ENCODE results near the gene ARMC6. TPM values are rescaled to one million over a fixed set of nuclear protein-coding genes. Genes with fewer than 3 reads are reported as not detected.

The ARMC6 gene
- total and polyA plus RNA-seq, 2 of the 13 experiments (the other 11 are each of a cell fraction or from before 2014, with no cell fraction given) = 16.2 to 36.8 TPM

DNA sequence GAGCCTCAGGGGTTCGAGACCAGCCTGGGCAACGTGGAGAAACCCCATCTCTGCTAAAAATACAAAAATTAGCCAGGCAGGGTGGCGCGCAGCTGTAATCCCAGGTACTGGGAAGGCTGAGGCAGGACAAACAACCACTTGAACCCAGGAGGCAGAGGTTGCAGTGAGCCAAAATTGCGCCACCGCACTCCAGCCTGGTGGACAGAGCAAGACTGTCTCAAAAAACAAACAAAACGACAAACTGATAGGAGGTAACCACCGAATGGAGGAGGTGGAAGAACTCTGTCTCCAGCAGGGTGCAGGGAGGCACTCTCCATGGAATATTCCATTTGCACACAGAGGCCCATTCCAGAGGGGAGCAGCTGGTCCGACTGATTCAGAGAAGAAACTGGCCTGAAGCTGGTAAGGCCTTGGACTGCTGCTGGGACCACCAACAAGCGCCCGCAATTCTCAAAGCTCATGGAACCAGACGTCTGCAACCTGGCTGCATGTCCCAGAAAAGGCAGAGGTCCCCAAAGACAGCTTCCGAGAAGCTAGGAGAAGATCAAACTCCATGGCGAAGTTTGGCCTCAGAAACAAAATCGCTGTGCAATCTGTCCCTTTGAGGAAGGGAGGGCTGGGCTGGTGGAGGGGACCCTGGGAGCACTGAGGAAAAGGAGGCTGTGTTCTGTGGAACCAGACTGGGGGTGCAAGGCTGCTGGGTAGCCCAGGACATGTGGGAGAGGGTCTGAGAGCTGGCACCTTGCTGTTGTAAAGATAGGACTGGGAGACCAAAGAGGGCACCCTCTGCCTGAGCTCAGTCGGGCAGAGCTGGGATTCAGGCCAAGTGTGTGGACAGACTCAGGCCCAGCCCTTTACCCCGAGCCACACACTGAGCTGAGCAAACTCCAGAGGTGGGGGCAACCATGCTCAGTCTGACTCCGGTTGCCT, 65.6 kb downstream of the ARMC6 start (continued):
- TF ChIP-seq, protein P1, sequence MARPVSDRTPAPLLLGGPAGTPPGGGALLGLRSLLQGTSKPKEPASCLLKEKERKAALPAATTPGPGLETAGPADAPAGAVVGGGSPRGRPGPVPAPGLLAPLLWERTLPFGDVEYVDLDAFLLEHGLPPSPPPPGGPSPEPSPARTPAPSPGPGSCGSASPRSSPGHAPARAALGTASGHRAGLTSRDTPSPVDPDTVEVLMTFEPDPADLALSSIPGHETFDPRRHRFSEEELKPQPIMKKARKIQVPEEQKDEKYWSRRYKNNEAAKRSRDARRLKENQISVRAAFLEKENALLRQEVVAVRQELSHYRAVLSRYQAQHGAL (CRISPR knock-in tag; IDR thresholded peaks at IDR 0.05; ENCODE audit: not compliant biosample characterization) = no peak
- TF ChIP-seq BRD4 (CRISPR knock-in tag; IDR thresholded peaks at IDR 0.05) = peak; percentile 80
- TF ChIP-seq, protein P2, sequence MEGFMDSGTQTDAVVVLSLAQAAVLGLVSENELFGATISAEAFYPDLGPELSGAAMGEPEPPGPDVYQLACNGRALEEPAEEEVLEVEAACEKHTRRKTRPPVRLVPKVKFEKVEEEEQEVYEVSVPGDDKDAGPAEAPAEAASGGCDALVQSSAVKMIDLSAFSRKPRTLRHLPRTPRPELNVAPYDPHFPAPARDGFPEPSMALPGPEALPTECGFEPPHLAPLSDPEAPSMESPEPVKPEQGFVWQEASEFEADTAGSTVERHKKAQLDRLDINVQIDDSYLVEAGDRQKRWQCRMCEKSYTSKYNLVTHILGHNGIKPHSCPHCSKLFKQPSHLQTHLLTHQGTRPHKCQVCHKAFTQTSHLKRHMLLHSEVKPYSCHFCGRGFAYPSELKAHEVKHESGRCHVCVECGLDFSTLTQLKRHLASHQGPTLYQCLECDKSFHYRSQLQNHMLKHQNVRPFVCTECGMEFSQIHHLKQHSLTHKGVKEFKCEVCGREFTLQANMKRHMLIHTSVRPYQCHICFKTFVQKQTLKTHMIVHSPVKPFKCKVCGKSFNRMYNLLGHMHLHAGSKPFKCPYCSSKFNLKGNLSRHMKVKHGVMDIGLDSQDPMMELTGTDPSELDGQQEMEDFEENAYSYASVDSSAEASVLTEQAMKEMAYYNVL (CRISPR knock-in tag; IDR thresholded peaks at IDR 0.05; ENCODE audit: borderline replicate concordance) = peak; percentile 87
- no peak for TF ChIP-seq ZNF713 (CRISPR knock-in tag; IDR thresholded peaks at IDR 0.05)
- no peak for TF ChIP-seq ZNF468 (CRISPR knock-in tag; IDR thresholded peaks at IDR 0.05)
- no peak; the same call in 1 of the 2 replicates for TF ChIP-seq ZNF766 (CRISPR knock-in tag; IDR thresholded peaks at IDR 0.05; ENCODE audit: borderline replicate concordance)
- TF ChIP-seq NCOA2 (CRISPR knock-in tag; IDR thresholded peaks at IDR 0.05) = peak; percentile 81
- peak; percentile 65; the same call in 1 of the 2 replicates for TF ChIP-seq SMAD3 (CRISPR knock-in tag; IDR thresholded peaks at IDR 0.05)
- TF ChIP-seq ZBTB7A (CRISPR knock-in tag; IDR thresholded peaks at IDR 0.05) = no peak
- no peak for TF ChIP-seq ATF5 (CRISPR knock-in tag; IDR thresholded peaks at IDR 0.05; ENCODE audit: low read depth)
- no peak for TF ChIP-seq ZNF781 (CRISPR knock-in tag; IDR thresholded peaks at IDR 0.05; ENCODE audit: borderline replicate concordance, not compliant biosample characterization)
- TF ChIP-seq MAFF (IDR thresholded peaks at IDR 0.05; ENCODE audit: low read depth, low read length) = no peak
- TF ChIP-seq TBL1XR1 (IDR thresholded peaks at IDR 0.05; ENCODE audit: borderline replicate concordance, low read length, partially characterized antibody) = peak; percentile 17
- TF ChIP-seq ZIK1 (CRISPR knock-in tag; IDR thresholded peaks at IDR 0.05; ENCODE audit: borderline replicate concordance, low read depth) = no peak
- TF ChIP-seq KAT2B (IDR thresholded peaks at IDR 0.05; ENCODE audit: borderline replicate concordance, low read depth, low read length) = no peak
- peak; percentile 72; the same call in 1 of the 2 replicates for TF ChIP-seq FOXJ3 (CRISPR knock-in tag; IDR thresholded peaks at IDR 0.05; ENCODE audit: borderline replicate concordance)
- TF ChIP-seq MYC (CRISPR knock-in tag; IDR thresholded peaks at IDR 0.05; ENCODE audit: borderline replicate concordance) = peak; percentile 53; the same call in 1 of the 2 replicates
- TF ChIP-seq RORA (CRISPR knock-in tag; IDR thresholded peaks at IDR 0.05) = no peak
- TF ChIP-seq TERF1 (CRISPR knock-in tag; IDR thresholded peaks at IDR 0.05) = no peak
- TF ChIP-seq, protein P3, sequence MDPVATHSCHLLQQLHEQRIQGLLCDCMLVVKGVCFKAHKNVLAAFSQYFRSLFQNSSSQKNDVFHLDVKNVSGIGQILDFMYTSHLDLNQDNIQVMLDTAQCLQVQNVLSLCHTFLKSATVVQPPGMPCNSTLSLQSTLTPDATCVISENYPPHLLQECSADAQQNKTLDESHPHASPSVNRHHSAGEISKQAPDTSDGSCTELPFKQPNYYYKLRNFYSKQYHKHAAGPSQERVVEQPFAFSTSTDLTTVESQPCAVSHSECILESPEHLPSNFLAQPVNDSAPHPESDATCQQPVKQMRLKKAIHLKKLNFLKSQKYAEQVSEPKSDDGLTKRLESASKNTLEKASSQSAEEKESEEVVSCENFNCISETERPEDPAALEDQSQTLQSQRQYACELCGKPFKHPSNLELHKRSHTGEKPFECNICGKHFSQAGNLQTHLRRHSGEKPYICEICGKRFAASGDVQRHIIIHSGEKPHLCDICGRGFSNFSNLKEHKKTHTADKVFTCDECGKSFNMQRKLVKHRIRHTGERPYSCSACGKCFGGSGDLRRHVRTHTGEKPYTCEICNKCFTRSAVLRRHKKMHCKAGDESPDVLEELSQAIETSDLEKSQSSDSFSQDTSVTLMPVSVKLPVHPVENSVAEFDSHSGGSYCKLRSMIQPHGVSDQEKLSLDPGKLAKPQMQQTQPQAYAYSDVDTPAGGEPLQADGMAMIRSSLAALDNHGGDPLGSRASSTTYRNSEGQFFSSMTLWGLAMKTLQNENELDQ (CRISPR knock-in tag; IDR thresholded peaks at IDR 0.05; ENCODE audit: borderline replicate concordance) = no peak
- TF ChIP-seq ATF3 (CRISPR knock-in tag; IDR thresholded peaks at IDR 0.05) = no peak; the same call in 1 of the 2 replicates

Measured in HepG2 (cell line).